Measurements from ENCODE around the gene LGR6.

- no peak for TF ChIP-seq CTCF (conservative IDR thresholded peaks at IDR 0.05; ENCODE audit: low read length)
- no peak for TF ChIP-seq EZH2phosphoT487 (IDR thresholded peaks at IDR 0.05; ENCODE audit: borderline replicate concordance)
Observed at GRCh38 chr1:202229376-202229775, 35.8 kb downstream of the LGR6 start.

All from Loucy (cell line).